AG09309 (cell line): ENCODE measurements around the gene TCTN1.
"Not testable (repeated sequence)": the region's sequence is repeated elsewhere in the genome, so short reads cannot be mapped to it uniquely, and the experiment has no call there.

Source experiments
- DNase-seq: peaks from one replicate; pipeline ENCODE4 v3.0.0-alpha.2; 2010; ENCODE audit warnings: low read depth
- H3K4me3 ChIP-seq: 2 replicates; pipeline ENCODE4 v1.5.1; 2011; ENCODE audit warnings: mild to moderate bottlenecking, low read depth, low read length, moderate library complexity; ENCODE audit not compliant: control insufficient read depth
- CTCF ChIP-seq: IDR thresholded peaks from 2 replicates; pipeline ENCODE4 v1.5.1; 2011; ENCODE audit warnings: mild to moderate bottlenecking, low read depth, low read length, inconsistent platforms; ENCODE audit not compliant: insufficient read depth, control insufficient read depth; ENCODE audit errors: missing control alignments

Gene TCTN1

GRCh38 chr12:110590059-110590458, 23.9 kb upstream of the TCTN1 start:
- no peak overlapping the region for H3K4me3 ChIP-seq
- no peak for DNase-seq
- no peak for TF ChIP-seq CTCF

- TF ChIP-seq CTCF, result no peak
- DNase-seq, result peak; percentile 67
- no peak overlapping the region for H3K4me3 ChIP-seq
These were observed 23.1 kb upstream of the TCTN1 start for GRCh38 chr12:110590806-110591326.

GRCh38 chr12:110591451-110592051, 22.4 kb upstream of the TCTN1 start:
- no peak for TF ChIP-seq CTCF
- H3K4me3 ChIP-seq, result no peak overlapping the region
- DNase-seq, result no peak

GRCh38 chr12:110592078-110592477, 21.9 kb upstream of the TCTN1 start:
- no peak for DNase-seq
- H3K4me3 ChIP-seq, result no peak overlapping the region
- no peak for TF ChIP-seq CTCF

GRCh38 chr12:110592919-110593318, 21.0 kb upstream of the TCTN1 start:
- not testable (repeated sequence) for DNase-seq, H3K4me3 ChIP-seq

GRCh38 chr12:110597885-110598284, 16.0 kb upstream of the TCTN1 start:
- no peak overlapping the region for H3K4me3 ChIP-seq
- DNase-seq, result no peak
- TF ChIP-seq CTCF, result no peak

GRCh38 chr12:110599334-110599733, 14.6 kb upstream of the TCTN1 start:
- DNase-seq, result no peak
- H3K4me3 ChIP-seq, result no peak overlapping the region
- no peak for TF ChIP-seq CTCF
